Activated CD4-positive, alpha-beta memory T cell treated with anti-CD3 and anti-CD28 coated beads, Interleukin-2, amount 10 ng/mL, durations not matched to agents 7 days and 5 days (primary cell): Measurements from ENCODE around the gene GGA2. TPM values are rescaled to one million over a fixed set of nuclear protein-coding genes. Genes with fewer than 3 reads are reported as not detected.
"Not testable (repeated sequence)": the region's sequence is repeated elsewhere in the genome, so short reads cannot be mapped to it uniquely, and the experiment has no call there.

Source experiments
- CTCF ChIA-PET: fragments of 350-600 bp; sonication (Branson Sonifier 250); formaldehyde crosslinking; loops from one replicate; lab custom pipeline; 2021; ENCODE audit warnings: antibody characterized with exemption, inconsistent platforms; lab: Charles Lee
- POLR2A ChIA-PET: fragments of 350-600 bp; sonication (Branson Sonifier 250); formaldehyde crosslinking; loops from one replicate; lab custom pipeline; 2021; ENCODE audit warnings: antibody characterized with exemption; lab: Charles Lee
- DNase-seq: peaks from one replicate; pipeline ENCODE4 v3.0.0-alpha.2; 2020
- H3K27ac Mint-ChIP-seq: one replicate; pipeline ENCODE4 v1.8.0; 2021; ENCODE audit warnings: mild to moderate bottlenecking, mixed read lengths
- H3K27me3 Mint-ChIP-seq: one replicate; pipeline ENCODE4 v1.8.0; 2021; ENCODE audit warnings: mixed read lengths
- H3K36me3 Mint-ChIP-seq: one replicate; pipeline ENCODE4 v1.8.0; 2021; ENCODE audit warnings: low read depth, mixed read lengths
- H3K4me1 Mint-ChIP-seq: one replicate; pipeline ENCODE4 v1.8.0; 2021; ENCODE audit warnings: mixed read lengths
- H3K4me3 Mint-ChIP-seq: one replicate; pipeline ENCODE4 v1.8.0; 2021; ENCODE audit warnings: mild to moderate bottlenecking, mixed read lengths
- H3K9me3 Mint-ChIP-seq: one replicate; pipeline ENCODE4 v1.8.0; 2021; ENCODE audit warnings: mixed read lengths
- total RNA-seq, 2 experiments: library from RNA; stranded (reverse); gene quantifications; one replicate each; pipeline ENCODE4 v1.2.3, GENCODE V29; 2021

The GGA2 gene
- total RNA-seq, 2 experiments from 2014 or later: 95.3 to 97.8 TPM

GRCh38 chr16:23520500-23520899 is 10.2 kb upstream of the GGA2 start:
- H3K4me1 Mint-ChIP-seq: peaks cover 21% of the 10 kb centered on the region
- CTCF ChIA-PET: interaction anchor here (1.2 kb wide), 1 partner anchor 85 kb away, joined by 3 read pairs; no protein-coding TSS in a partner anchor
- no peak for DNase-seq
- H3K36me3 Mint-ChIP-seq: peaks cover 34% of the 10 kb centered on the region
- POLR2A ChIA-PET: interaction anchor here (1.4 kb wide), 1 partner anchor 10 kb away, joined by 3 read pairs; the partner anchor contains the start of gene GGA2
- H3K9me3 Mint-ChIP-seq: no peaks in the 10 kb centered on the region
- H3K4me3 Mint-ChIP-seq: no peak overlapping the region
- H3K27me3 Mint-ChIP-seq: no peaks in the 10 kb centered on the region
- no peak overlapping the region for H3K27ac Mint-ChIP-seq

GRCh38 chr16:23519282-23519681 is 9.0 kb upstream of the GGA2 start:
- peaks cover 32% of the 10 kb centered on the region for H3K4me1 Mint-ChIP-seq
- no peak overlapping the region for H3K27ac Mint-ChIP-seq
- no peak overlapping the region for H3K4me3 Mint-ChIP-seq
- ChIA-PET POLR2A (no interaction called here), CTCF (interaction anchor here (1.3 kb wide), 1 partner anchor 84 kb away, joined by 4 read pairs; no protein-coding TSS in a partner anchor)
- no peak for DNase-seq
- H3K27me3 Mint-ChIP-seq: no peaks in the 10 kb centered on the region
- H3K36me3 Mint-ChIP-seq: peaks cover 27% of the 10 kb centered on the region
- no peaks in the 10 kb centered on the region for H3K9me3 Mint-ChIP-seq

- no peak overlapping the region for H3K4me3 Mint-ChIP-seq
- no peaks in the 10 kb centered on the region for H3K27me3 Mint-ChIP-seq
- DNase-seq: no peak
- no peak overlapping the region for H3K27ac Mint-ChIP-seq
- no peaks in the 10 kb centered on the region for H3K9me3 Mint-ChIP-seq
- ChIA-PET CTCF (interaction anchor here (1.3 kb wide), 1 partner anchor 83 kb away, joined by 4 read pairs; no protein-coding TSS in a partner anchor), POLR2A (interaction anchor here (0.9 kb wide), 1 partner anchor 11 kb away, joined by 3 read pairs; no protein-coding TSS in a partner anchor)
- H3K4me1 Mint-ChIP-seq: peaks cover 38% of the 10 kb centered on the region
- H3K36me3 Mint-ChIP-seq: peaks cover 22% of the 10 kb centered on the region
Observed at GRCh38 chr16:23518435-23518891, 8.2 kb upstream of the GGA2 start.

GRCh38 chr16:23516366-23517137 is 6.3 kb upstream of the GGA2 start:
- no peak overlapping the region for H3K27ac Mint-ChIP-seq
- no peaks in the 10 kb centered on the region for H3K9me3 Mint-ChIP-seq
- peaks cover 40% of the 10 kb centered on the region for H3K4me1 Mint-ChIP-seq
- H3K27me3 Mint-ChIP-seq: no peaks in the 10 kb centered on the region
- H3K36me3 Mint-ChIP-seq: peaks cover 11% of the 10 kb centered on the region
- ChIA-PET CTCF (interaction anchor here (3.7 kb wide), 1 partner anchor 42 kb away, joined by 12 read pairs; the partner anchor contains the start of genes EARS2 and UBFD1), POLR2A (interaction anchor here (0.9 to 1.5 kb wide), 2 partner anchors 12 kb away, joined by 4 to 9 read pairs; no protein-coding TSS in a partner anchor)
- DNase-seq: no peak
- H3K4me3 Mint-ChIP-seq: no peak overlapping the region

- DNase-seq: no peak
- peaks cover 9% of the 10 kb centered on the region for H3K36me3 Mint-ChIP-seq
- CTCF ChIA-PET: interaction anchor here (1.0 to 3.7 kb wide), 3 partner anchors 10 to 80 kb away, joined by 3 to 12 read pairs (median 8); partner anchors contain the start of genes EARS2 and UBFD1
- H3K27me3 Mint-ChIP-seq: no peaks in the 10 kb centered on the region
- H3K27ac Mint-ChIP-seq: no peak overlapping the region
- H3K4me3 Mint-ChIP-seq: no peak overlapping the region
- no peaks in the 10 kb centered on the region for H3K9me3 Mint-ChIP-seq
- POLR2A ChIA-PET: interaction anchor here (0.5 to 1.5 kb wide), 3 partner anchors 8 to 42 kb away, joined by 3 to 9 read pairs (median 3); partner anchors contain the start of genes EARS2 and UBFD1
- peaks cover 43% of the 10 kb centered on the region for H3K4me1 Mint-ChIP-seq
Observed at GRCh38 chr16:23515881-23516280, 5.6 kb upstream of the GGA2 start.

GRCh38 chr16:23514381-23515152 is 4.3 kb upstream of the GGA2 start:
- Mint-ChIP-seq H3K4me1 (peaks cover 47% of the 10 kb centered on the region), H3K4me3 (peak overlapping the region; percentile 18), H3K27ac (peak overlapping the region; percentile 62), H3K9me3 (no peaks in the 10 kb centered on the region), H3K36me3 (peaks cover 8% of the 10 kb centered on the region), H3K27me3 (no peaks in the 10 kb centered on the region)
- POLR2A ChIA-PET: interaction anchor here (1.1 kb wide), 1 partner anchor 10 kb away, joined by 14 read pairs; no protein-coding TSS in a partner anchor
- CTCF ChIA-PET: interaction anchor here (0.6 to 3.7 kb wide), 4 partner anchors 9 to 498 kb away, joined by 4 to 12 read pairs (median 6); partner anchors contain the start of genes EARS2 and UBFD1
- peak; percentile 57 for DNase-seq

GRCh38 chr16:23512168-23512695 is 1.9 kb upstream of the GGA2 start:
- H3K4me1 Mint-ChIP-seq: peaks cover 55% of the 10 kb centered on the region

GRCh38 chr16:23511731-23512130 is 1.4 kb upstream of the GGA2 start:
- peak overlapping the region; percentile 55 for H3K27ac Mint-ChIP-seq
- peak overlapping the region; percentile 45 for H3K4me3 Mint-ChIP-seq
- ChIA-PET POLR2A (no interaction called here), CTCF (interaction anchor here (0.6 kb wide), 1 partner anchor 15 kb away, joined by 3 read pairs; no protein-coding TSS in a partner anchor)
- peaks cover 58% of the 10 kb centered on the region for H3K4me1 Mint-ChIP-seq
- H3K27me3 Mint-ChIP-seq: no peaks in the 10 kb centered on the region
- H3K36me3 Mint-ChIP-seq: peaks cover 22% of the 10 kb centered on the region
- H3K9me3 Mint-ChIP-seq: no peaks in the 10 kb centered on the region
- DNase-seq: no peak

More at GRCh38 chr16:23512168-23512695, 1.9 kb upstream of the GGA2 start:
- Mint-ChIP-seq H3K4me3 (no peak overlapping the region), H3K9me3 (no peaks in the 10 kb centered on the region), H3K36me3 (peaks cover 18% of the 10 kb centered on the region), H3K27ac (no peak overlapping the region), H3K27me3 (no peaks in the 10 kb centered on the region)
- CTCF ChIA-PET: interaction anchor here (0.6 kb wide), 1 partner anchor 15 kb away, joined by 3 read pairs; no protein-coding TSS in a partner anchor
- POLR2A ChIA-PET: no interaction called here
- no peak for DNase-seq

GRCh38 chr16:23510915-23511270 is 599 bp upstream of the GGA2 start:
- H3K9me3 Mint-ChIP-seq, DNase-seq, H3K27me3 Mint-ChIP-seq, CTCF ChIA-PET: not testable (repeated sequence)
- Mint-ChIP-seq H3K27ac (peak overlapping the region; percentile 42), H3K36me3 (peaks cover 21% of the 10 kb centered on the region), H3K4me1 (peaks cover 59% of the 10 kb centered on the region), H3K4me3 (peak overlapping the region; percentile 75)
- POLR2A ChIA-PET: interaction anchor here (0.7 to 3.2 kb wide), 6 partner anchors 10 to 1946 kb away, joined by 3 to 22 read pairs (median 7); partner anchors contain the start of genes EARS2 and UBFD1

GRCh38 chr16:23509782-23510163 is 521 bp downstream of the GGA2 start:
- H3K9me3 Mint-ChIP-seq: no peaks in the 10 kb centered on the region
- H3K36me3 Mint-ChIP-seq: peaks cover 21% of the 10 kb centered on the region
- no peaks in the 10 kb centered on the region for H3K27me3 Mint-ChIP-seq
- ChIA-PET CTCF (interaction anchor here (1.9 kb wide), 1 partner anchor 87 kb away, joined by 5 read pairs; the partner anchor contains the start of gene NDUFAB1), POLR2A (interaction anchor here (0.8 to 3.2 kb wide), 9 partner anchors 10 to 170 kb away, joined by 3 to 22 read pairs (median 3); partner anchors contain the start of genes EARS2 and UBFD1)
- peaks cover 60% of the 10 kb centered on the region for H3K4me1 Mint-ChIP-seq
- peak; percentile 49 for DNase-seq
- H3K4me3 Mint-ChIP-seq: peak overlapping the region; percentile 90
- peak overlapping the region; percentile 79 for H3K27ac Mint-ChIP-seq

GRCh38 chr16:23509441-23509754 is 896 bp downstream of the GGA2 start:
- peak overlapping the region; percentile 90 for H3K4me3 Mint-ChIP-seq
- peaks cover 60% of the 10 kb centered on the region for H3K4me1 Mint-ChIP-seq
- peaks cover 21% of the 10 kb centered on the region for H3K36me3 Mint-ChIP-seq
- no peaks in the 10 kb centered on the region for H3K27me3 Mint-ChIP-seq
- no peaks in the 10 kb centered on the region for H3K9me3 Mint-ChIP-seq
- no peak overlapping the region for H3K27ac Mint-ChIP-seq
- ChIA-PET POLR2A (interaction anchor here (0.8 to 3.2 kb wide), 9 partner anchors 10 to 170 kb away, joined by 3 to 22 read pairs (median 3); partner anchors contain the start of genes EARS2 and UBFD1), CTCF (interaction anchor here (1.8 to 1.9 kb wide), 2 partner anchors 48 to 87 kb away, joined by 5 to 6 read pairs; partner anchors contain the start of genes EARS2, NDUFAB1 and UBFD1)
- no peak for DNase-seq
